ENCODE measurements around the gene GPR35. TPM values are rescaled to one million over a fixed set of nuclear protein-coding genes. Genes with fewer than 3 reads are reported as not detected.

Gene GPR35
- total RNA-seq, 2 donors from 2014 or later: 0.55 to 0.71 TPM

GRCh38 chr2:240635998-240636547, 10.8 kb downstream of the GPR35 start:
- no peak overlapping the region for H3K27ac Mint-ChIP-seq
- Histone ChIP-seq H3K4me3 (ENCODE audit: low read length) (no peak overlapping the region), H3K9ac (ENCODE audit: extremely low read depth, low read length, poor library complexity, severe bottlenecking) (no peak overlapping the region), H3K4me1 (ENCODE audit: control insufficient read depth, insufficient read depth, low read length) (no peaks in the 10 kb centered on the region), H3K27me3 (ENCODE audit: control insufficient read depth, insufficient read depth, low read length, poor library complexity, severe bottlenecking) (peaks cover 19% of the 10 kb centered on the region), H3K27ac (ENCODE audit: low read depth, low read length) (no peak overlapping the region), H3K36me3 (ENCODE audit: control insufficient read depth, insufficient read depth, low read length) (no peaks in the 10 kb centered on the region), H3K9me3 (ENCODE audit: control insufficient read depth, low read length) (peaks cover 23% of the 10 kb centered on the region)
- H3K36me3 Mint-ChIP-seq (ENCODE audit: low read depth): no peaks in the 10 kb centered on the region
- 81 to 84% methylated on average over 3 of the region's 3 CpGs for WGBS, 2 experiments (ENCODE audit: insufficient coverage in 1 of 2, insufficient read length in 1 of 2)
- no peak for TF ChIP-seq CTCF (conservative IDR thresholded peaks at IDR 0.05)
- H3K27me3 Mint-ChIP-seq (ENCODE audit: insufficient read depth): peaks cover 19% of the 10 kb centered on the region
- DNase-seq: no peak
- H3K4me3 Mint-ChIP-seq: no peak overlapping the region
- H3K4me1 Mint-ChIP-seq: peaks cover 1% of the 10 kb centered on the region
- H3K9me3 Mint-ChIP-seq: peaks cover 45% of the 10 kb centered on the region

GRCh38 chr2:240636563-240637115, 11.4 kb downstream of the GPR35 start:
- H3K4me3 Mint-ChIP-seq: no peak overlapping the region
- peaks cover 1% of the 10 kb centered on the region for H3K4me1 Mint-ChIP-seq
- H3K36me3 Mint-ChIP-seq (ENCODE audit: low read depth): no peaks in the 10 kb centered on the region
- Histone ChIP-seq H3K27me3 (ENCODE audit: control insufficient read depth, insufficient read depth, low read length, poor library complexity, severe bottlenecking) (peaks cover 19% of the 10 kb centered on the region), H3K36me3 (ENCODE audit: control insufficient read depth, insufficient read depth, low read length) (no peaks in the 10 kb centered on the region), H3K27ac (ENCODE audit: low read depth, low read length) (no peak overlapping the region), H3K9ac (ENCODE audit: extremely low read depth, low read length, poor library complexity, severe bottlenecking) (no peak overlapping the region), H3K4me1 (ENCODE audit: control insufficient read depth, insufficient read depth, low read length) (no peaks in the 10 kb centered on the region), H3K4me3 (ENCODE audit: low read length) (no peak overlapping the region), H3K9me3 (ENCODE audit: control insufficient read depth, low read length) (peaks cover 23% of the 10 kb centered on the region)
- H3K27me3 Mint-ChIP-seq (ENCODE audit: insufficient read depth): peaks cover 19% of the 10 kb centered on the region
- H3K9me3 Mint-ChIP-seq: peaks cover 45% of the 10 kb centered on the region
- TF ChIP-seq CTCF (conservative IDR thresholded peaks at IDR 0.05): no peak
- H3K27ac Mint-ChIP-seq: no peak overlapping the region
- WGBS, 2 experiments (ENCODE audit: insufficient coverage in 1 of 2, insufficient read length in 1 of 2): 80 to 82% methylated on average over 4 to 11 of the region's 11 CpGs
- no peak for DNase-seq

GRCh38 chr2:240637116-240637900, 12.0 kb downstream of the GPR35 start:
- DNase-seq: no peak
- Histone ChIP-seq H3K27ac (ENCODE audit: low read depth, low read length) (no peak overlapping the region), H3K9ac (ENCODE audit: extremely low read depth, low read length, poor library complexity, severe bottlenecking) (no peak overlapping the region), H3K4me1 (ENCODE audit: control insufficient read depth, insufficient read depth, low read length) (no peaks in the 10 kb centered on the region), H3K27me3 (ENCODE audit: control insufficient read depth, insufficient read depth, low read length, poor library complexity, severe bottlenecking) (peaks cover 19% of the 10 kb centered on the region), H3K36me3 (ENCODE audit: control insufficient read depth, insufficient read depth, low read length) (no peaks in the 10 kb centered on the region), H3K9me3 (ENCODE audit: control insufficient read depth, low read length) (peaks cover 22% of the 10 kb centered on the region), H3K4me3 (ENCODE audit: low read length) (no peak overlapping the region)
- Mint-ChIP-seq H3K4me3 (no peak overlapping the region), H3K9me3 (peaks cover 41% of the 10 kb centered on the region), H3K27me3 (ENCODE audit: insufficient read depth) (peaks cover 19% of the 10 kb centered on the region), H3K27ac (no peak overlapping the region), H3K4me1 (peaks cover 1% of the 10 kb centered on the region), H3K36me3 (ENCODE audit: low read depth) (no peaks in the 10 kb centered on the region)
- no peak for TF ChIP-seq CTCF (conservative IDR thresholded peaks at IDR 0.05)
- WGBS, 2 experiments (ENCODE audit: insufficient coverage in 1 of 2, insufficient read length in 1 of 2): 86 to 88% methylated on average over 11 to 17 of the region's 17 CpGs
